Small intestine (tissue), 7 donors: Measurements from ENCODE around the gene CPPED1. TPM values are rescaled to one million over a fixed set of nuclear protein-coding genes. Genes with fewer than 3 reads are reported as not detected.

Source experiments
- DNase-seq, 2 donors: peaks; one replicate each; pipeline versions ENCODE4 v3.0.0 to v3.0.0-alpha.2; 2013
- FAIRE-seq: peaks from 2 replicates; lab custom pipeline; 2012; peaks lifted over from hg19 to GRCh38; lab: Jason Lieb, UNC
- H3K27ac ChIP-seq, 3 donors: one replicate each; pipeline ENCODE4 v1.5.1; 2013; ENCODE audit warnings: low read length in 2 of 3, mild to moderate bottlenecking in 2 of 3, control low read depth in 1 of 3, inconsistent platforms in 1 of 3, low read depth in 1 of 3, moderate library complexity in 1 of 3
- H3K27me3 ChIP-seq, 3 donors: one replicate each; pipeline ENCODE4 v1.6.1; 2013; ENCODE audit warnings: low read length in 3 of 3, inconsistent platforms in 1 of 3; ENCODE audit not compliant: control insufficient read depth in 3 of 3, insufficient read depth in 3 of 3
- H3K36me3 ChIP-seq, 3 donors: one replicate each; pipeline ENCODE4 v1.6.1; 2013; ENCODE audit warnings: low read length in 3 of 3, inconsistent platforms in 1 of 3, low read depth in 1 of 3, mild to moderate bottlenecking in 1 of 3, moderate library complexity in 1 of 3; ENCODE audit not compliant: control insufficient read depth in 3 of 3, insufficient read depth in 2 of 3
- H3K4me1 ChIP-seq, 3 donors: one replicate each; pipeline ENCODE4 v1.6.1; 2013; ENCODE audit warnings: low read length in 2 of 3, inconsistent platforms in 1 of 3, low read depth in 1 of 3, mild to moderate bottlenecking in 1 of 3, moderate library complexity in 1 of 3; ENCODE audit not compliant: control insufficient read depth in 3 of 3, insufficient read depth in 2 of 3
- H3K4me3 ChIP-seq, 3 donors: one replicate each; pipeline ENCODE4 v1.5.1; 2013; ENCODE audit warnings: low read length in 3 of 3, control low read depth in 1 of 3, inconsistent platforms in 1 of 3, low read depth in 1 of 3, mild to moderate bottlenecking in 1 of 3, moderate library complexity in 1 of 3
- H3K9me3 ChIP-seq, 2 donors: one replicate each; pipeline ENCODE4 v1.6.1; 2013; ENCODE audit warnings: low read depth in 1 of 2, low read length in 1 of 2; ENCODE audit not compliant: control insufficient read depth in 2 of 2, insufficient read depth in 1 of 2
- WGBS, 3 donors: extraction: QIAGEN DNeasy Blood & Tissue Kit; methylation state at CpG; one replicate each; pipeline ENCODE4 v1.1.7; 2013; 5-methylcytosine and 5-hydroxymethylcytosine counted together
- polyA plus RNA-seq, 4 donors: library from polyadenylated mRNA; stranded (reverse) in 3 of 4; unstranded in 1 of 4; fragments of 200-250 nt in 3 of 4; fragments of 120-200 nt in 1 of 4; gene quantifications; one replicate each; pipeline versions ENCODE4 v1.2.1 to v1.2.3, GENCODE V29; 2013
- donor health status: healthy with polysubstance abuse.
- donor health status: control.
- donor health status: control.
- donor health status: Bipolar disorder and iron deficiency.
- donor health status: healthy.

The CPPED1 gene
- polyA plus RNA-seq, 4 donors = 15.7 to 34.0 (median 26.9) TPM

GRCh38 chr16:12735805-12736204, 67.9 kb downstream of the CPPED1 start:
- no peaks in the 10 kb centered on the region for H3K27me3 ChIP-seq
- no peak overlapping the region for H3K27ac ChIP-seq
- no peaks in the 10 kb centered on the region for H3K4me1 ChIP-seq
- H3K36me3 ChIP-seq = peaks cover 0 to 8% (median 2%) of the 10 kb centered on the region in 3 donors
- no peak for DNase-seq
- H3K9me3 ChIP-seq = peaks cover 0 to 8% of the 10 kb centered on the region in 2 donors
- H3K4me3 ChIP-seq = no peak overlapping the region
- WGBS, 3 donors = 89 to 98% (median 90%) methylated on average over 2 of the region's 2 CpGs
- FAIRE-seq = no peak

- H3K9me3 ChIP-seq = peaks cover 0 to 8% of the 10 kb centered on the region in 2 donors
- no peak for FAIRE-seq
- peaks cover 0 to 5% (median 2%) of the 10 kb centered on the region in 3 donors for H3K36me3 ChIP-seq
- no peak overlapping the region for H3K4me3 ChIP-seq
- no peak overlapping the region for H3K27ac ChIP-seq
- H3K4me1 ChIP-seq = no peaks in the 10 kb centered on the region
- no peaks in the 10 kb centered on the region for H3K27me3 ChIP-seq
- DNase-seq = no peak
These were observed 71.1 kb downstream of the CPPED1 start for GRCh38 chr16:12732600-12732999.

- DNase-seq (no peak), FAIRE-seq (no peak)
- no peak overlapping the region for H3K4me3 ChIP-seq
- no peaks in the 10 kb centered on the region for H3K27me3 ChIP-seq
- no peaks in the 10 kb centered on the region for H3K4me1 ChIP-seq
- peaks cover 0 to 3% of the 10 kb centered on the region in 2 donors for H3K9me3 ChIP-seq
- peaks cover 0 to 2% (median 0%) of the 10 kb centered on the region in 3 donors for H3K36me3 ChIP-seq
- WGBS, 3 donors = 65 to 77% (median 68%) methylated on average over 4 of the region's 4 CpGs
- no peak overlapping the region for H3K27ac ChIP-seq
These were observed 74.2 kb downstream of the CPPED1 start for GRCh38 chr16:12729448-12729847.

GRCh38 chr16:12728469-12728868, 75.2 kb downstream of the CPPED1 start:
- H3K36me3 ChIP-seq = no peaks in the 10 kb centered on the region
- no peak for DNase-seq
- peaks cover 0 to 3% of the 10 kb centered on the region in 2 donors for H3K9me3 ChIP-seq
- no peak overlapping the region for H3K4me3 ChIP-seq
- no peaks in the 10 kb centered on the region for H3K27me3 ChIP-seq
- WGBS, 3 donors = 86 to 90% (median 87%) methylated on average over 5 of the region's 5 CpGs
- FAIRE-seq = no peak
- no peaks in the 10 kb centered on the region for H3K4me1 ChIP-seq
- no peak overlapping the region for H3K27ac ChIP-seq

- DNase-seq = no peak
- Histone ChIP-seq H3K9me3 (no peaks in the 10 kb centered on the region), H3K36me3 (peaks cover 2 to 5% (median 2%) of the 10 kb centered on the region in 3 donors), H3K4me1 (no peaks in the 10 kb centered on the region), H3K27ac (no peak overlapping the region), H3K27me3 (no peaks in the 10 kb centered on the region), H3K4me3 (no peak overlapping the region)
- no peak for FAIRE-seq
- 92 to 94% (median 92%) methylated on average over 8 of the region's 8 CpGs for WGBS, 3 donors
These were observed 79.5 kb downstream of the CPPED1 start for GRCh38 chr16:12724226-12724625.

- DNase-seq (no peak), FAIRE-seq (no peak)
- Histone ChIP-seq H3K4me3 (no peak overlapping the region), H3K4me1 (no peaks in the 10 kb centered on the region), H3K9me3 (no peaks in the 10 kb centered on the region), H3K36me3 (peaks cover 2 to 5% (median 2%) of the 10 kb centered on the region in 3 donors), H3K27me3 (no peaks in the 10 kb centered on the region), H3K27ac (no peak overlapping the region)
- WGBS, 3 donors = 73 to 77% (median 74%) methylated on average over 5 of the region's 5 CpGs
These were observed 80.0 kb downstream of the CPPED1 start for GRCh38 chr16:12723681-12724080.

- no peak overlapping the region for H3K27ac ChIP-seq
- WGBS, 3 donors = 92 to 93% (median 92%) methylated on average over 9 of the region's 9 CpGs
- no peak for FAIRE-seq
- H3K27me3 ChIP-seq = no peaks in the 10 kb centered on the region
- no peak for DNase-seq
- no peaks in the 10 kb centered on the region for H3K9me3 ChIP-seq
- no peaks in the 10 kb centered on the region for H3K4me1 ChIP-seq
- H3K4me3 ChIP-seq = no peak overlapping the region
- H3K36me3 ChIP-seq = peaks cover 2 to 5% (median 2%) of the 10 kb centered on the region in 3 donors
These were observed 81.8 kb downstream of the CPPED1 start for GRCh38 chr16:12721841-12722421.

GRCh38 chr16:12719972-12720371, 83.7 kb downstream of the CPPED1 start:
- FAIRE-seq = no peak

GRCh38 chr16:12716658-12717057, 87.0 kb downstream of the CPPED1 start:
- DNase-seq = no peak
- H3K9me3 ChIP-seq = peaks cover 0 to 2% of the 10 kb centered on the region in 2 donors
- no peak for FAIRE-seq
- WGBS, 3 donors = 79 to 93% (median 89%) methylated on average over 3 of the region's 3 CpGs
- no peaks in the 10 kb centered on the region for H3K4me1 ChIP-seq
- peaks cover 0 to 5% (median 2%) of the 10 kb centered on the region in 3 donors for H3K36me3 ChIP-seq
- no peak overlapping the region for H3K4me3 ChIP-seq
- no peaks in the 10 kb centered on the region for H3K27me3 ChIP-seq
- H3K27ac ChIP-seq = no peak overlapping the region

More at GRCh38 chr16:12719972-12720371, 83.7 kb downstream of the CPPED1 start:
- no peak for DNase-seq
- no peak overlapping the region for H3K4me3 ChIP-seq
- peaks cover 2 to 5% (median 2%) of the 10 kb centered on the region in 3 donors for H3K36me3 ChIP-seq
- H3K4me1 ChIP-seq = no peaks in the 10 kb centered on the region
- no peak overlapping the region for H3K27ac ChIP-seq
- H3K9me3 ChIP-seq = peaks cover 0 to 2% of the 10 kb centered on the region in 2 donors
- WGBS, 3 donors = 91 to 97% (median 95%) methylated on average over 4 of the region's 4 CpGs
- H3K27me3 ChIP-seq = no peaks in the 10 kb centered on the region
